Right lobe of liver (tissue), 6 donors: ENCODE measurements around the gene GPC6. TPM values are rescaled to one million over a fixed set of nuclear protein-coding genes. Genes with fewer than 3 reads are reported as not detected.

ENCODE experiments used
- ATAC-seq, 4 donors: fragments of 200-7000 bp; cut with Tn5 transposase; one replicate each; pipeline ENCODE4 v1.9.1; 2020; ENCODE audit warnings: mild to moderate bottlenecking in 4 of 4, moderate library complexity in 4 of 4
- DNase-seq, 3 donors: peaks; one replicate each; pipeline ENCODE4 v3.0.0-alpha.2; 2020
- H3K27ac ChIP-seq, 3 donors: fragments of 200-600 bp; one replicate each; pipeline ENCODE4 v1.8.0; 2022
- H3K27me3 ChIP-seq, 2 donors: fragments of 200-600 bp; one replicate each; pipeline ENCODE4 v1.8.0; 2022
- H3K36me3 ChIP-seq, 4 donors: fragments of 200-600 bp; sonication (generic) in 1 of 4; one replicate each; pipeline versions ENCODE4 v1.5.1 to v1.8.0; 2017 to 2022; ENCODE audit warnings: control low read depth in 1 of 4
- H3K4me1 ChIP-seq, 4 donors: fragments of 200-600 bp; sonication (generic) in 1 of 4; one replicate each; pipeline versions ENCODE4 v1.5.1 to v1.8.0; 2017 to 2022; ENCODE audit warnings: control low read depth in 1 of 4
- H3K4me3 ChIP-seq, 3 donors: fragments of 200-600 bp; one replicate each; pipeline ENCODE4 v1.8.0; 2022
- H3K9me3 ChIP-seq, 4 donors: fragments of 200-600 bp; sonication (generic) in 1 of 4; one replicate each; pipeline versions ENCODE4 v1.5.1 to v1.8.0; 2017 to 2022; ENCODE audit warnings: control low read depth in 1 of 4
- CTCF ChIP-seq, 4 donors: fragments of 200-600 bp in 3 of 4; fragments of 450-650 bp in 1 of 4; IDR thresholded peaks; one replicate each; pipeline versions ENCODE4 v1.5.1 to v1.8.0; 2016 to 2022; ENCODE audit warnings: antibody characterized with exemption in 4 of 4, mild to moderate bottlenecking in 2 of 4
- POLR2A ChIP-seq: fragments of 450-650 bp; IDR thresholded peaks from one replicate; pipeline ENCODE4 v1.6.1; 2017; ENCODE audit warnings: antibody characterized with exemption, mild to moderate bottlenecking
- WGBS: methylation state at CpG from one replicate; pipeline ENCODE4 v1.1.6; 2018; ENCODE audit warnings: low coverage, low lambda C conversion rate; ENCODE audit not compliant: insufficient coverage; ENCODE audit errors: missing lambda C conversion rate; 5-methylcytosine and 5-hydroxymethylcytosine counted together
- intact Hi-C, 2 donors: fragments of 100-400 bp; cut with DNase I; formaldehyde crosslinking; loops; one replicate each; pipeline versions ENCODE4 v1.11.2 to v1.14.1; 2022
- total RNA-seq, 6 experiments: library from RNA; depleted of rRNA in 2 of 6; stranded (reverse); fragments of >200 nt in 2 of 6; fragmentation: NEBNext Ultra II Directional in 3 of 6; extraction: Animal tissue kit (Norgen Biotek cat#: 25700) in 3 of 6; gene quantifications; one replicate each; pipeline versions ENCODE4 v1.1.0 to v1.2.4, GENCODE V29; 2016 to 2023
- donor health status: DM: no; HTN: yes; CAD: no.
- donor health status: DM: no; HTN: no; CAD: no.
- donor health status: DM: no; HTN: no; CAD: no.
- donor health status: DM: no; HTN: yes; CAD: no.
- donor health status: DM: no; HTN: yes; CAD: no.

GPC6 gene
- total RNA-seq, 6 experiments from 2014 or later: 18.6 to 30.1 (median 20.2) TPM

GRCh38 chr13:94330552-94331071 lies 1104.0 kb downstream of the GPC6 start:
- DNase-seq: no peak
- Histone ChIP-seq H3K36me3 (no peaks in the 10 kb centered on the region), H3K9me3 (no peaks in the 10 kb centered on the region), H3K27ac (no peak overlapping the region), H3K4me1 (peaks cover 0 to 24% (median 7%) of the 10 kb centered on the region in 4 donors), H3K4me3 (no peak overlapping the region), H3K27me3 (no peaks in the 10 kb centered on the region)
- WGBS: 63% methylated on average over 3 of the region's 3 CpGs
- no peak for ATAC-seq
- intact Hi-C loops: no loop called here
- TF ChIP-seq POLR2A: no peak
- TF ChIP-seq CTCF (IDR thresholded peaks at IDR 0.05): no peak

- no peak for ATAC-seq
- Histone ChIP-seq H3K4me1 (peaks cover 0 to 28% (median 7%) of the 10 kb centered on the region in 4 donors), H3K27ac (no peak overlapping the region), H3K4me3 (no peak overlapping the region), H3K27me3 (no peaks in the 10 kb centered on the region), H3K36me3 (no peaks in the 10 kb centered on the region), H3K9me3 (no peaks in the 10 kb centered on the region)
- 96% methylated on average over 2 of the region's 3 CpGs for WGBS
- intact Hi-C loops: no loop called here
- TF ChIP-seq POLR2A (no peak), CTCF (IDR thresholded peaks at IDR 0.05) (no peak)
- DNase-seq: no peak
Observed at GRCh38 chr13:94331281-94331680, 1104.7 kb downstream of the GPC6 start.

- intact Hi-C loops: no loop called here
- Histone ChIP-seq H3K9me3 (no peaks in the 10 kb centered on the region), H3K4me1 (peaks cover 0 to 28% (median 7%) of the 10 kb centered on the region in 4 donors), H3K27me3 (no peaks in the 10 kb centered on the region), H3K27ac (no peak overlapping the region), H3K4me3 (no peak overlapping the region), H3K36me3 (no peaks in the 10 kb centered on the region)
- no peak for DNase-seq
- WGBS: 79% methylated on average over 10 of the region's 10 CpGs
- TF ChIP-seq CTCF (IDR thresholded peaks at IDR 0.05) (no peak), POLR2A (no peak)
- no peak for ATAC-seq
Observed at GRCh38 chr13:94332359-94333096, 1105.9 kb downstream of the GPC6 start.

- 86% methylated on average over 4 of the region's 4 CpGs for WGBS
- no peak overlapping the region for H3K4me3 ChIP-seq
- H3K27me3 ChIP-seq: no peaks in the 10 kb centered on the region
- H3K36me3 ChIP-seq: no peaks in the 10 kb centered on the region
- intact Hi-C loops: no loop called here
- DNase-seq (no peak), ATAC-seq (no peak)
- H3K27ac ChIP-seq: no peak overlapping the region
- peaks cover 0 to 28% (median 7%) of the 10 kb centered on the region in 4 donors for H3K4me1 ChIP-seq
- TF ChIP-seq POLR2A: no peak
- TF ChIP-seq CTCF (IDR thresholded peaks at IDR 0.05): no peak
- no peaks in the 10 kb centered on the region for H3K9me3 ChIP-seq
Observed at GRCh38 chr13:94333131-94333820, 1106.7 kb downstream of the GPC6 start.
